Peyer's patch (tissue), 4 donors: ENCODE results near the gene ENTPD1.

Source experiments
- POLR2A ChIP-seq, 2 donors: fragments of 450-650 bp; IDR thresholded peaks; one replicate each; pipeline ENCODE4 v1.5.1; 2017; ENCODE audit warnings: antibody characterized with exemption in 2 of 2, mild to moderate bottlenecking in 2 of 2, moderate library complexity in 2 of 2
- TF ChIP-seq, protein P1 (sequence below), 6 experiments: fragments of 450-650 bp in 4 of 6; fragments of 200-600 bp in 2 of 6; sonication (generic) in 1 of 6; IDR thresholded peaks; one replicate each; pipeline ENCODE4 v1.5.1; 2017 to 2019; ENCODE audit warnings: antibody characterized with exemption in 6 of 6, mild to moderate bottlenecking in 3 of 6, moderate library complexity in 1 of 6

DNA sequence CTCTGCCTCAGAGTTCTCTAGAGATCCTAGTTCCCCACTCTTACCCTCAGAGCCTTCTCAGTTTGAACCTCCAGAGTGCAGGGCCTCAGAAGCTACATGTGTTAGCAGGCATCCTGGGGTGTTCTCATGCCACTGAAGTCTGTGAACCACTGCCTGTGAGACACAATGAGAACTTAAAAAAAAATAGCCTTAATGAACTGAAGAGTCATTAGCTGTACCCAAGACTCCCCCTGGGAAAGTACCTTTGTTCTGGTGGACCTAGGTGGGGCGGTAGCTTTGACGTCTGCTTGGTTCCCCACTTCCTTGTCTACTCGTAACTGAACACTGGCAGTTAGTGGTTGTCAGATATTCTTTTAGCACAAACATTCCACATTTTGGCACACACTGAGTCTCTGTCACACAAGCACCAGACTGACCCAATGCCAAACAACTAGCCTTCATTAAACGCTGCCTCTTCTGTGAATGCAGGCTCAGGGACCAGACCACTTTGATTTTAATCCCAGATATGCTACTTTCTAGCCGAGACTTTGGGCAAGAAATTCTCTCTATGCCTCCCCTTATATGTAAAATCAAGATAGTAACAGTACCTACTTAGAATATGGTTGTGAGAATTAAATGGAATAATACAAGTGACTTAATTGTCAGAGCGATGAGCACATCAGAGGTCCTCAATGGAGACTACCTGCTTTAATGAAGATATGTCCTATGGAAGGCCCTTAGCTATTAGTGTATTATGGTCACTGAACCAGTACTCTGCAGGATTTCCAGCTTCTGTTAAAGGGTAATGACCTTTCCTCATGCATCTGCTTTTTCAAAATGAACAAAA is 76.5 kb downstream of the ENTPD1 start:
- TF ChIP-seq, protein P1, sequence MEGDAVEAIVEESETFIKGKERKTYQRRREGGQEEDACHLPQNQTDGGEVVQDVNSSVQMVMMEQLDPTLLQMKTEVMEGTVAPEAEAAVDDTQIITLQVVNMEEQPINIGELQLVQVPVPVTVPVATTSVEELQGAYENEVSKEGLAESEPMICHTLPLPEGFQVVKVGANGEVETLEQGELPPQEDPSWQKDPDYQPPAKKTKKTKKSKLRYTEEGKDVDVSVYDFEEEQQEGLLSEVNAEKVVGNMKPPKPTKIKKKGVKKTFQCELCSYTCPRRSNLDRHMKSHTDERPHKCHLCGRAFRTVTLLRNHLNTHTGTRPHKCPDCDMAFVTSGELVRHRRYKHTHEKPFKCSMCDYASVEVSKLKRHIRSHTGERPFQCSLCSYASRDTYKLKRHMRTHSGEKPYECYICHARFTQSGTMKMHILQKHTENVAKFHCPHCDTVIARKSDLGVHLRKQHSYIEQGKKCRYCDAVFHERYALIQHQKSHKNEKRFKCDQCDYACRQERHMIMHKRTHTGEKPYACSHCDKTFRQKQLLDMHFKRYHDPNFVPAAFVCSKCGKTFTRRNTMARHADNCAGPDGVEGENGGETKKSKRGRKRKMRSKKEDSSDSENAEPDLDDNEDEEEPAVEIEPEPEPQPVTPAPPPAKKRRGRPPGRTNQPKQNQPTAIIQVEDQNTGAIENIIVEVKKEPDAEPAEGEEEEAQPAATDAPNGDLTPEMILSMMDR (IDR thresholded peaks at IDR 0.05): no peak
- TF ChIP-seq POLR2A (IDR thresholded peaks at IDR 0.05): peak in 1 of 2 donors; percentile 15
